Epidermal melanocyte (primary cell): Measurements from ENCODE around the gene IDH1.
A peak's percentile ranks its signal among the peaks of the same experiment; 100 is the strongest.
"Not testable (repeated sequence)": the region's sequence is repeated elsewhere in the genome, so short reads cannot be mapped to it uniquely, and the experiment has no call there.

Experiments used
- DNase-seq: peaks from one replicate; pipeline ENCODE4 v3.0.0; 2011; ENCODE audit warnings: low spot score; ENCODE audit not compliant: insufficient read length

The IDH1 gene

GRCh38 chr2:208256849-208257813 lies 2.3 kb upstream of the IDH1 start:
- not testable (repeated sequence) for DNase-seq

- no peak for DNase-seq
Observed at GRCh38 chr2:208256192-208256782, 1.4 kb upstream of the IDH1 start.

GRCh38 chr2:208255557-208256106 lies 761 bp upstream of the IDH1 start:
- DNase-seq = no peak

GRCh38 chr2:208254118-208254870 lies 577 bp downstream of the IDH1 start:
- DNase-seq = peak; percentile 66

GRCh38 chr2:208253600-208254117 lies 1.2 kb downstream of the IDH1 start:
- DNase-seq = no peak

GRCh38 chr2:208252716-208253492 lies 2.0 kb downstream of the IDH1 start:
- DNase-seq = no peak

- DNase-seq = no peak
Observed at GRCh38 chr2:208251098-208251497, 3.8 kb downstream of the IDH1 start.

GRCh38 chr2:208250388-208250787 lies 4.5 kb downstream of the IDH1 start:
- DNase-seq = no peak

- no peak for DNase-seq
Observed at GRCh38 chr2:208249296-208249695, 5.6 kb downstream of the IDH1 start.

- DNase-seq = no peak
Observed at GRCh38 chr2:208248601-208249000, 6.3 kb downstream of the IDH1 start.

GRCh38 chr2:208245746-208246145 lies 9.1 kb downstream of the IDH1 start:
- DNase-seq = no peak

GRCh38 chr2:208244422-208244821 lies 10.4 kb downstream of the IDH1 start:
- no peak for DNase-seq

GRCh38 chr2:208240619-208241209 lies 14.2 kb downstream of the IDH1 start:
- DNase-seq = no peak

GRCh38 chr2:208239770-208240493 lies 14.9 kb downstream of the IDH1 start:
- DNase-seq = no peak

GRCh38 chr2:208235860-208236259 lies 19.0 kb downstream of the IDH1 start:
- no peak for DNase-seq

- DNase-seq = no peak
Observed at GRCh38 chr2:208234786-208235185, 20.1 kb downstream of the IDH1 start.

- no peak for DNase-seq
Observed at GRCh38 chr2:208228476-208228875, 26.4 kb downstream of the IDH1 start.

- no peak for DNase-seq
Observed at GRCh38 chr2:208227581-208228232, 27.2 kb downstream of the IDH1 start.

GRCh38 chr2:208224802-208225201 lies 30.1 kb downstream of the IDH1 start:
- no peak for DNase-seq
